DND-41 (cell line): ENCODE measurements around the gene MUC2.

ENCODE experiments used
- ATAC-seq: fragments of 200-7000 bp; cut with Tn5 transposase; 3 replicates; pipeline ENCODE4 v1.9.1; 2021; ENCODE audit warnings: low read depth; ENCODE audit not compliant: insufficient read depth
- DNase-seq: peaks from one replicate; pipeline ENCODE4 v3.0.0-alpha.2; 2020
- H2AFZ ChIP-seq: 2 replicates; pipeline ENCODE4 v1.6.0; 2012; ENCODE audit warnings: low read depth, low read length
- H3K27ac ChIP-seq: 2 replicates; pipeline ENCODE4 v1.5.1; 2012; ENCODE audit warnings: low read length, inconsistent platforms
- H3K27me3 ChIP-seq: fragments of 200-600 bp; sonication (generic); 2 replicates; pipeline ENCODE4 v1.6.0; 2012; ENCODE audit warnings: low read length, mild to moderate bottlenecking, inconsistent platforms; ENCODE audit not compliant: insufficient read depth, poor library complexity
- H3K36me3 ChIP-seq: 2 replicates; pipeline ENCODE4 v1.5.1; 2012; ENCODE audit warnings: low read length, inconsistent platforms; ENCODE audit not compliant: insufficient read depth
- H3K4me1 ChIP-seq: 2 replicates; pipeline ENCODE4 v1.5.1; 2012; ENCODE audit warnings: mild to moderate bottlenecking, low read length; ENCODE audit not compliant: insufficient read depth
- H3K4me2 ChIP-seq: 2 replicates; pipeline ENCODE4 v1.6.0; 2012; ENCODE audit warnings: mild to moderate bottlenecking, moderate library complexity, low read length, inconsistent platforms; ENCODE audit not compliant: insufficient read depth
- H3K4me3 ChIP-seq, 2 experiments: fragments of 200-600 bp in 1 of 2; shearing (Covaris generic) in 1 of 2; 2 replicates each; pipeline ENCODE4 v1.5.1; 2012 to 2016; ENCODE audit warnings: inconsistent platforms in 2 of 2, low read length in 2 of 2, mild to moderate bottlenecking in 2 of 2, low read depth in 1 of 2, moderate library complexity in 1 of 2
- H3K79me2 ChIP-seq: 2 replicates; pipeline ENCODE4 v1.6.0; 2012; ENCODE audit warnings: low read length, inconsistent platforms; ENCODE audit not compliant: insufficient read depth
- H3K9ac ChIP-seq: 2 replicates; pipeline ENCODE4 v1.6.0; 2012; ENCODE audit warnings: low read depth, mild to moderate bottlenecking, inconsistent platforms, low read length, moderate library complexity
- H3K9me3 ChIP-seq: 2 replicates; pipeline ENCODE4 v1.5.1; 2012; ENCODE audit warnings: low read length, moderate library complexity, mild to moderate bottlenecking, inconsistent platforms; ENCODE audit not compliant: insufficient read depth, severe bottlenecking
- H4K20me1 ChIP-seq: 2 replicates; pipeline ENCODE4 v1.6.0; 2012; ENCODE audit warnings: low read length; ENCODE audit not compliant: insufficient read depth
- CTCF ChIP-seq: IDR thresholded peaks from 2 replicates; pipeline ENCODE4 v1.5.1; 2012; ENCODE audit warnings: borderline replicate concordance, low read length, moderate library complexity, mild to moderate bottlenecking; ENCODE audit not compliant: poor library complexity, severe bottlenecking; ENCODE audit errors: extremely low read depth
- EZH2 ChIP-seq: IDR thresholded peaks from 3 replicates; pipeline ENCODE4 v1.6.1; 2012; ENCODE audit warnings: borderline replicate concordance, low read depth, mild to moderate bottlenecking, moderate library complexity, low read length, inconsistent platforms; ENCODE audit not compliant: severe bottlenecking

Gene MUC2

DNA sequence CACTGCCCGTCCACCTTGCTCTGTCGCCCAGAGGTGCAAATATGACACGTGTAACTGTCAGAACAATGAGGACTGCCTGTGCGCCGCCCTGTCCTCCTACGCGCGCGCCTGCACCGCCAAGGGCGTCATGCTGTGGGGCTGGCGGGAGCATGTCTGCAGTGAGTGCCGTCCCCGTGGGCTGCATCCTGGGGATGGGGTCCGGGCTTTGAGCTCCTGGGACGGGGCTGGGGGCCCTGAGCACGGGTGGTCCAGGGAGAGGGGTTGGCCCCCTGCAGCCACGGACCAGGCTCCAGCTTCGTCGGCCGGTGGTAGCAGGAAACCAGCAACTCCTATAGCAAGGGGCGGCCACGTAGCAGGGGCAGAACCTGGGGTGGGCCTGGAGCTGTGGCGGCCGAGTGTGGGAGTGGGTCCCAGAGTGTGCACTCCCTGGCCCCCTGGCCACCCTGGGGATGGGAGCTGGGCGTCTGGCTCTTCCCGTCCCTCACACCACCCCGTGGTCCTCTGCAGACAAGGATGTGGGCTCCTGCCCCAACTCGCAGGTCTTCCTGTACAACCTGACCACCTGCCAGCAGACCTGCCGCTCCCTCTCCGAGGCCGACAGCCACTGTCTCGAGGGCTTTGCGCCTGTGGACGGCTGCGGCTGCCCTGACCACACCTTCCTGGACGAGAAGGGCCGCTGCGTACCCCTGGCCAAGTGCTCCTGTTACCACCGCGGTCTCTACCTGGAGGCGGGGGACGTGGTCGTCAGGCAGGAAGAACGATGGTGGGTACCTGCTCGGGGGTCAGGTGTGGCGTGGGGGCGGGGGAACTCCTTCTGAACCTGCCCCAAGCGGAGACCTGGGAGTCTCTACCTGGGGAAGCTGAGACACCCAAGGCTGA, 10.1 kb downstream of the MUC2 start:
- Histone ChIP-seq H3K36me3 (no peaks in the 10 kb centered on the region), H3K27ac (no peak overlapping the region), H3K4me3 (no peak overlapping the region), H4K20me1 (0 out of 2 replicates have a peak, but pooled peaks cover 3% of the 10 kb centered on the region), H3K9ac (no peak overlapping the region), H3K79me2 (no peaks in the 10 kb centered on the region), H3K27me3 (no peaks in the 10 kb centered on the region), H3K9me3 (no peaks in the 10 kb centered on the region), H3K4me2 (no peak overlapping the region), H2AFZ (no peak overlapping the region), H3K4me1 (no peaks in the 10 kb centered on the region)
- no peak for DNase-seq
- ATAC-seq: no peak
- no peak for TF ChIP-seq CTCF
- no peak for TF ChIP-seq EZH2

GRCh38 chr11:1085440-1086170, 10.9 kb downstream of the MUC2 start:
- Histone ChIP-seq H3K79me2 (no peaks in the 10 kb centered on the region), H4K20me1 (0 out of 2 replicates have a peak, but pooled peaks cover 3% of the 10 kb centered on the region), H3K27ac (no peak overlapping the region), H3K27me3 (no peaks in the 10 kb centered on the region), H3K9ac (no peak overlapping the region), H2AFZ (no peak overlapping the region), H3K4me2 (no peak overlapping the region), H3K36me3 (no peaks in the 10 kb centered on the region), H3K4me1 (no peaks in the 10 kb centered on the region), H3K4me3 (no peak overlapping the region), H3K9me3 (no peaks in the 10 kb centered on the region)
- TF ChIP-seq EZH2: no peak
- TF ChIP-seq CTCF: no peak
- DNase-seq (no peak), ATAC-seq (no peak)

DNA sequence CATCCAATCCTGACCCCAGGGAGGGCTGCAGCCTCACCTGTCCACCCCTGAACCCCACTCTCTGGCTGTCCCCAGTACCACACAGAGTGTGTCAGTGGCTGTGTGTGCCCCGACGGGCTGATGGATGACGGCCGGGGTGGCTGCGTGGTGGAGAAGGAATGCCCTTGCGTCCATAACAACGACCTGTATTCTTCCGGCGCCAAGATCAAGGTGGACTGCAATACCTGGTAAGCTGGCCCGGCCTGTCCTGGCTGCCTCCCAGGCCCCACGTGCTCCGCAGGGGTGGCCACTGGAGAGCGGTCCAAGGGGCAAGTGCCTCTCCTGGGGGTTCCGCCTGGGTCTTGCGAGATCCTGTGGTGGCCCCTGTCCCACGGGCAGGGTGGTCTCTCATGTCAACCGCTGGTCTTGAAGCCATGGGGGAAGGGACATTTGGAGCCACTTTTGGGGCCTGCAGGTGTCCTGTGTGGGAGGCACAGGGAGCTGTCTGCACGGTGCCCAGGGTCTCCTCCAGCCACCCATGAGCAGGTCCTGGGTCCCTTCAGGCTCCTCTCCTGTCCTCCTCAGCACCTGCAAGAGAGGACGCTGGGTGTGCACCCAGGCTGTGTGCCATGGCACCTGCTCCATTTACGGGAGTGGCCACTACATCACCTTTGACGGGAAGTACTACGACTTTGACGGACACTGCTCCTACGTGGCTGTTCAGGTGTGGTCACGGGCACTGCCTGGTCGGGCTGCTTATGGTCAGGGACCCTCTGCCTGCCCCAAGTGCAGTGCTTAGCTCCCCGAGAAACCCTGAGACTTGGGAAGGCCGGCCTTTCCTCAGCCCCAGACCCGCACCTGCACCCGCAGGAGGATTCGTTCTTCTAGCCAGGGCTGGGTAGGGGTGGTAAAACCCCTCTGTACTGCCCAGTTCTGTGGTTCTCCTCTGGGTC, 11.8 kb downstream of the MUC2 start:
- no peak overlapping the region for H3K4me2 ChIP-seq
- H3K4me3 ChIP-seq: no peak overlapping the region
- H3K9ac ChIP-seq: no peak overlapping the region
- no peaks in the 10 kb centered on the region for H3K27me3 ChIP-seq
- TF ChIP-seq EZH2 (no peak), CTCF (no peak)
- peaks cover 6% of the 10 kb centered on the region; the same call in 1 of the 2 replicates for H4K20me1 ChIP-seq
- H2AFZ ChIP-seq: no peak overlapping the region
- H3K4me1 ChIP-seq: no peaks in the 10 kb centered on the region
- no peak overlapping the region for H3K27ac ChIP-seq
- H3K36me3 ChIP-seq: no peaks in the 10 kb centered on the region
- no peaks in the 10 kb centered on the region for H3K79me2 ChIP-seq
- DNase-seq: no peak
- H3K9me3 ChIP-seq: no peaks in the 10 kb centered on the region
- ATAC-seq: no peak
